Measurements from ENCODE around the gene ABCB1. TPM values are rescaled to one million over a fixed set of nuclear protein-coding genes. Genes with fewer than 3 reads are reported as not detected.

The ABCB1 gene
- total RNA-seq, 1 donor from 2014 or later, result 5.5 TPM

DNA sequence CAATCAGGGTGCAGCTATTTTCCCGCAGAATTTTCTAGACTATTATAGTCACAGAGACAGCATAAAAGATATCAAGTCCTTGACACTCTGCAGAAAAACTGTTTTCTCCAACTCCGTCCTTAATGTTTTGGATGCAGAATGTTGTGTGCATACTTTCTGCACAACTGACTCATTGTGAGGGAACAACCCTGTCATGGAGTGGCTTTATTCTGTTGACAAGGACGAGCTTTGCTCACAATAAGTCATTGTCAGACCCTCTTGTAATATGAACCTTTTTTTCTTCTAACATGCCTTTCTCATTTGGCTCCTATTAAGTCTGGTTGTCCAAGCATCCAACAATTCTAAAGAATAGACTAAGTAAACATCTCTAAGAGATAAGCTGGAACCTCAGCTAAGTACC lies 142.5 kb downstream of the ABCB1 start:
- no peak overlapping the region for H3K4me3 ChIP-seq
- no peaks in the 10 kb centered on the region for H3K27me3 ChIP-seq
- TF ChIP-seq, protein P1, sequence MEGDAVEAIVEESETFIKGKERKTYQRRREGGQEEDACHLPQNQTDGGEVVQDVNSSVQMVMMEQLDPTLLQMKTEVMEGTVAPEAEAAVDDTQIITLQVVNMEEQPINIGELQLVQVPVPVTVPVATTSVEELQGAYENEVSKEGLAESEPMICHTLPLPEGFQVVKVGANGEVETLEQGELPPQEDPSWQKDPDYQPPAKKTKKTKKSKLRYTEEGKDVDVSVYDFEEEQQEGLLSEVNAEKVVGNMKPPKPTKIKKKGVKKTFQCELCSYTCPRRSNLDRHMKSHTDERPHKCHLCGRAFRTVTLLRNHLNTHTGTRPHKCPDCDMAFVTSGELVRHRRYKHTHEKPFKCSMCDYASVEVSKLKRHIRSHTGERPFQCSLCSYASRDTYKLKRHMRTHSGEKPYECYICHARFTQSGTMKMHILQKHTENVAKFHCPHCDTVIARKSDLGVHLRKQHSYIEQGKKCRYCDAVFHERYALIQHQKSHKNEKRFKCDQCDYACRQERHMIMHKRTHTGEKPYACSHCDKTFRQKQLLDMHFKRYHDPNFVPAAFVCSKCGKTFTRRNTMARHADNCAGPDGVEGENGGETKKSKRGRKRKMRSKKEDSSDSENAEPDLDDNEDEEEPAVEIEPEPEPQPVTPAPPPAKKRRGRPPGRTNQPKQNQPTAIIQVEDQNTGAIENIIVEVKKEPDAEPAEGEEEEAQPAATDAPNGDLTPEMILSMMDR (IDR thresholded peaks at IDR 0.05), result no peak
- no peaks in the 10 kb centered on the region for H3K9me3 ChIP-seq
- no peak for DNase-seq (ENCODE audit: low spot score in 2 of 2)
- H3K4me1 ChIP-seq, result no peaks in the 10 kb centered on the region
- intact Hi-C loops (cut with DNase I), result no loop called here
- H3K36me3 ChIP-seq, result no peaks in the 10 kb centered on the region
- H3K27ac ChIP-seq, result no peak overlapping the region

DNA sequence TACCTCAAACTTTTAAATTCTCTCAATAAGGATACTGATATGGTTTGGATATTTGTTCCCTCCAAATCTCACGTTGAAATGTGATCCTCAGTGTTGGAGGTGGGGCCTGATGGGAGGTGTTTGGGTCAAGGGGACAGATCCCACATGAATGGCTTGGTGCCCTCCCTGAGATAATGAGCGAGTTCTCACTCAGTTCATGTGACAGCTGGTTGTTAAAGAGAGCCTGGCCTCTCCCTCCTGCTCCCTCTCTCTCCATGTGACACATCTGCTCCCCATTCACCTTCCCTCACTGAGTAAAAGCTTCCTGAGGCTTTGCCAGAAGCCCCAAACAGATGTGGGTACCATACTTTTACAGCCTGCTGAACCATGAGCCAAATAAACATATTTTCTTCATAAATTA lies 144.4 kb downstream of the ABCB1 start:
- no peak for DNase-seq (ENCODE audit: low spot score in 2 of 2)
- intact Hi-C loops (cut with DNase I), result no loop called here
- H3K27ac ChIP-seq, result no peak overlapping the region
- no peaks in the 10 kb centered on the region for H3K4me1 ChIP-seq
- no peaks in the 10 kb centered on the region for H3K27me3 ChIP-seq
- no peak overlapping the region for H3K4me3 ChIP-seq
- no peaks in the 10 kb centered on the region for H3K9me3 ChIP-seq
- no peaks in the 10 kb centered on the region for H3K36me3 ChIP-seq
- TF ChIP-seq, protein P1 (IDR thresholded peaks at IDR 0.05), result no peak

Other genes with a start within 250 kb of the ABCB1 start
- not detected for gene ABCB4, start 125.2 kb downstream of the ABCB1 start, total RNA-seq
- gene RUNDC3B, start 27.5 kb upstream of the ABCB1 start, total RNA-seq, result 0.53 TPM